EL (cell line): Measurements from ENCODE around the gene MCC.

Experiments used
- DNase-seq: peaks from one replicate; pipeline ENCODE4 v3.0.0-alpha.2; 2016

The MCC gene

GRCh38 chr5:113240951-113241726 lies 247.1 kb downstream of the MCC start:
- DNase-seq = no peak

- no peak for DNase-seq
Measured at GRCh38 chr5:113240032-113240431, 248.2 kb downstream of the MCC start.

- DNase-seq = no peak
Measured at GRCh38 chr5:113237893-113238292, 250.4 kb downstream of the MCC start.

- DNase-seq = no peak
Measured at GRCh38 chr5:113236536-113237288, 251.5 kb downstream of the MCC start.

GRCh38 chr5:113235884-113236283 lies 252.4 kb downstream of the MCC start:
- no peak for DNase-seq

- no peak for DNase-seq
Measured at GRCh38 chr5:113234546-113234945, 253.7 kb downstream of the MCC start.

- DNase-seq = no peak
Measured at GRCh38 chr5:113233606-113234005, 254.6 kb downstream of the MCC start.

- DNase-seq = no peak
Measured at GRCh38 chr5:113232667-113233066, 255.6 kb downstream of the MCC start.

GRCh38 chr5:113232221-113232620 lies 256.0 kb downstream of the MCC start:
- no peak for DNase-seq

GRCh38 chr5:113231653-113232000 lies 256.6 kb downstream of the MCC start:
- DNase-seq = no peak

GRCh38 chr5:113230711-113231652 lies 257.3 kb downstream of the MCC start:
- peak; percentile 39 for DNase-seq

- no peak for DNase-seq
Measured at GRCh38 chr5:113227798-113228197, 260.5 kb downstream of the MCC start.

GRCh38 chr5:113226116-113226736 lies 262.0 kb downstream of the MCC start:
- DNase-seq = no peak

- DNase-seq = no peak
Measured at GRCh38 chr5:113225259-113225658, 263.0 kb downstream of the MCC start.

- no peak for DNase-seq
Measured at GRCh38 chr5:113224605-113225065, 263.6 kb downstream of the MCC start.

GRCh38 chr5:113223831-113224604 lies 264.2 kb downstream of the MCC start:
- DNase-seq = no peak

GRCh38 chr5:113223315-113223714 lies 264.9 kb downstream of the MCC start:
- no peak for DNase-seq

- DNase-seq = peak; percentile 9
Measured at GRCh38 chr5:113221294-113222176, 266.7 kb downstream of the MCC start.

GRCh38 chr5:113219695-113220094 lies 268.6 kb downstream of the MCC start:
- no peak for DNase-seq

GRCh38 chr5:113218906-113219517 lies 269.2 kb downstream of the MCC start:
- no peak for DNase-seq
